WTC11 (cell line): ENCODE measurements around the gene ANKZF1. TPM values are rescaled to one million over a fixed set of nuclear protein-coding genes. Genes with fewer than 3 reads are reported as not detected.

ENCODE experiments used
- ATAC-seq: fragments of 200-7000 bp; cut with Tn5 transposase; 2 replicates; pipeline ENCODE4 v1.10.0; 2021; ENCODE audit warnings: mild to moderate bottlenecking, moderate library complexity
- CTCF ChIA-PET: fragments of 300-600 bp; sonication (Branson Sonifier 250); formaldehyde crosslinking; loops from one replicate; lab custom pipeline; 2021; ENCODE audit warnings: antibody characterized with exemption; lab: Charles Lee
- POLR2A ChIA-PET: fragments of 350-600 bp; sonication (Branson Sonifier 250); formaldehyde crosslinking; loops from one replicate; lab custom pipeline; 2021; ENCODE audit warnings: antibody characterized with exemption; lab: Charles Lee
- DNase-seq: peaks from one replicate; pipeline ENCODE4 v3.0.0; 2021; ENCODE audit warnings: low spot score
- H3K27ac Mint-ChIP-seq: 2 replicates; pipeline ENCODE4 v1.8.0; 2021; ENCODE audit warnings: mixed read lengths
- H3K27me3 Mint-ChIP-seq: 2 replicates; pipeline ENCODE4 v1.8.0; 2021; ENCODE audit warnings: low read depth, mild to moderate bottlenecking, moderate library complexity, mixed read lengths
- H3K36me3 Mint-ChIP-seq: 2 replicates; pipeline ENCODE4 v1.8.0; 2021; ENCODE audit warnings: mixed read lengths
- H3K4me1 Mint-ChIP-seq: 2 replicates; pipeline ENCODE4 v1.8.0; 2022; ENCODE audit warnings: mixed read lengths
- H3K4me3 Mint-ChIP-seq: 2 replicates; pipeline ENCODE4 v1.8.0; 2021; ENCODE audit warnings: mild to moderate bottlenecking, moderate library complexity, mixed read lengths
- H3K9me3 Mint-ChIP-seq: 2 replicates; pipeline ENCODE4 v1.8.0; 2021; ENCODE audit warnings: mixed read lengths
- ATF1 ChIP-seq: sonication (generic); formaldehyde crosslinking; IDR thresholded peaks from 2 replicates; pipeline ENCODE4 v1.8.1; 2023; ENCODE audit warnings: mild to moderate bottlenecking, moderate library complexity, missing genetic modification reagents
- FOXK1 ChIP-seq: sonication (generic); formaldehyde crosslinking; IDR thresholded peaks from 2 replicates; pipeline ENCODE4 v1.8.0; 2022; ENCODE audit warnings: mild to moderate bottlenecking, moderate library complexity, missing genetic modification reagents
- GABPB1 ChIP-seq: sonication (generic); formaldehyde crosslinking; IDR thresholded peaks from 2 replicates; pipeline ENCODE4 v1.8.1; 2023; ENCODE audit warnings: mild to moderate bottlenecking, missing genetic modification reagents
- IRF2 ChIP-seq: sonication (generic); formaldehyde crosslinking; IDR thresholded peaks from 2 replicates; pipeline ENCODE4 v1.8.0; 2022; ENCODE audit warnings: low read depth, missing genetic modification reagents, borderline replicate concordance
- RELA ChIP-seq: sonication (generic); formaldehyde crosslinking; IDR thresholded peaks from 2 replicates; pipeline ENCODE4 v1.8.1; 2022; ENCODE audit warnings: missing genetic modification reagents, mild to moderate bottlenecking, borderline replicate concordance
- SP1 ChIP-seq: sonication (generic); formaldehyde crosslinking; conservative IDR thresholded peaks from 2 replicates; pipeline ENCODE4 v1.8.1; 2022; ENCODE audit warnings: missing genetic modification reagents
- TCF7 ChIP-seq: sonication (generic); formaldehyde crosslinking; IDR thresholded peaks from 2 replicates; pipeline ENCODE4 v1.8.0; 2022; ENCODE audit warnings: mild to moderate bottlenecking, low read depth, missing genetic modification reagents, moderate library complexity
- TEAD1 ChIP-seq: sonication (generic); formaldehyde crosslinking; IDR thresholded peaks from 2 replicates; pipeline ENCODE4 v1.8.0; 2022; ENCODE audit warnings: mild to moderate bottlenecking, missing genetic modification reagents
- TEAD4 ChIP-seq: sonication (generic); formaldehyde crosslinking; IDR thresholded peaks from 2 replicates; pipeline ENCODE4 v1.8.0; 2022; ENCODE audit warnings: mild to moderate bottlenecking, missing genetic modification reagents
- ZBTB21 ChIP-seq: sonication (generic); formaldehyde crosslinking; IDR thresholded peaks from 2 replicates; pipeline ENCODE4 v1.8.1; 2023; ENCODE audit warnings: mild to moderate bottlenecking, missing genetic modification reagents, borderline replicate concordance
- ZNF232 ChIP-seq: sonication (generic); formaldehyde crosslinking; IDR thresholded peaks from 2 replicates; pipeline ENCODE4 v1.8.0; 2022; ENCODE audit warnings: mild to moderate bottlenecking, missing genetic modification reagents
- ZNF263 ChIP-seq: sonication (generic); formaldehyde crosslinking; IDR thresholded peaks from 2 replicates; pipeline ENCODE4 v1.8.1; 2022; ENCODE audit warnings: low read depth, mild to moderate bottlenecking, moderate library complexity, missing genetic modification reagents
- total RNA-seq: library from RNA; stranded (reverse); gene quantifications from 3 replicates; pipeline ENCODE4 v1.2.3, GENCODE V29; 2021
- TF ChIP-seq, protein P1 (sequence below): sonication (generic); formaldehyde crosslinking; conservative IDR thresholded peaks from 2 replicates; pipeline ENCODE4 v1.8.1; 2022; ENCODE audit warnings: mild to moderate bottlenecking, missing genetic modification reagents
- TF ChIP-seq, protein P2 (sequence below): fragments of 200-600 bp; IDR thresholded peaks from 2 replicates; pipeline ENCODE4 v1.8.0; 2022; ENCODE audit warnings: antibody characterized with exemption
- TF ChIP-seq, protein P3 (sequence below): sonication (generic); formaldehyde crosslinking; IDR thresholded peaks from 2 replicates; pipeline ENCODE4 v1.8.0; 2022; ENCODE audit warnings: mild to moderate bottlenecking, missing genetic modification reagents
- TF ChIP-seq, protein P4 (sequence below): sonication (generic); formaldehyde crosslinking; IDR thresholded peaks from 2 replicates; pipeline ENCODE4 v1.8.1; 2022; ENCODE audit warnings: mild to moderate bottlenecking, missing genetic modification reagents, moderate library complexity, borderline replicate concordance
- TF ChIP-seq, protein P5 (sequence below): sonication (generic); formaldehyde crosslinking; IDR thresholded peaks from 2 replicates; pipeline ENCODE4 v1.8.1; 2023; ENCODE audit warnings: mild to moderate bottlenecking, missing genetic modification reagents, borderline replicate concordance
- TF ChIP-seq, protein P6 (sequence below): sonication (generic); formaldehyde crosslinking; IDR thresholded peaks from 2 replicates; pipeline ENCODE4 v1.8.0; 2023; ENCODE audit warnings: missing genetic modification reagents
- TF ChIP-seq, protein P7 (sequence below): sonication (generic); formaldehyde crosslinking; IDR thresholded peaks from 2 replicates; pipeline ENCODE4 v1.8.1; 2023; ENCODE audit warnings: mild to moderate bottlenecking, missing genetic modification reagents, moderate library complexity
- TF ChIP-seq, protein P8 (sequence below): sonication (generic); formaldehyde crosslinking; IDR thresholded peaks from 2 replicates; pipeline ENCODE4 v1.8.1; 2022; ENCODE audit warnings: mild to moderate bottlenecking, moderate library complexity, missing genetic modification reagents
- TF ChIP-seq, protein P9 (sequence below): sonication (generic); formaldehyde crosslinking; IDR thresholded peaks from 2 replicates; pipeline ENCODE4 v1.8.1; 2022; ENCODE audit warnings: low read depth, mild to moderate bottlenecking, moderate library complexity, missing genetic modification reagents, borderline replicate concordance
- TF ChIP-seq, protein P10 (sequence below): sonication (generic); formaldehyde crosslinking; IDR thresholded peaks from 2 replicates; pipeline ENCODE4 v1.8.0; 2022; ENCODE audit warnings: mild to moderate bottlenecking, missing genetic modification reagents

ANKZF1 gene
- total RNA-seq, 1 experiment from 2014 or later: 70.4 TPM

DNA sequence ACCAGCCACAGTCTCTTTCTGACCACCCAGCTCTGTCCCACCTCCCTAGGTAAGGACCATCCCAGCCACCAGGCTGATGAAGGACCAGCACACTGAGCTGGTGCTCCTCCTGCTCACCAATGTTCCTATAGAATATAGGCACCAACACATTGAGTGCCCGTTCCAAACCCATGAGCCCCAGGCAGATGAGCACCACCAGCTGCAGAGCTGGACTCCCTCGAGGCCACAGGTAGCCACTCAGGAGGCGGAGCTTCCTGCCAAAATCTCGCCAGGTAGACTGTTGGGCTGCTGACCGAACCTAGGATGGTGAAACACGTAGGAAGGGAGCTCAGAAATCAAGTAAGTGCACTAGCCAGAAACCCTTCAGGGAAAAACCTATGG, 13.1 kb upstream of the ANKZF1 start (continued):
- TF ChIP-seq TCF7 (CRISPR knock-in tag): no peak
- TF ChIP-seq, protein P1, sequence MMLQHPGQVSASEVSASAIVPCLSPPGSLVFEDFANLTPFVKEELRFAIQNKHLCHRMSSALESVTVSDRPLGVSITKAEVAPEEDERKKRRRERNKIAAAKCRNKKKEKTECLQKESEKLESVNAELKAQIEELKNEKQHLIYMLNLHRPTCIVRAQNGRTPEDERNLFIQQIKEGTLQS: no peak

DNA sequence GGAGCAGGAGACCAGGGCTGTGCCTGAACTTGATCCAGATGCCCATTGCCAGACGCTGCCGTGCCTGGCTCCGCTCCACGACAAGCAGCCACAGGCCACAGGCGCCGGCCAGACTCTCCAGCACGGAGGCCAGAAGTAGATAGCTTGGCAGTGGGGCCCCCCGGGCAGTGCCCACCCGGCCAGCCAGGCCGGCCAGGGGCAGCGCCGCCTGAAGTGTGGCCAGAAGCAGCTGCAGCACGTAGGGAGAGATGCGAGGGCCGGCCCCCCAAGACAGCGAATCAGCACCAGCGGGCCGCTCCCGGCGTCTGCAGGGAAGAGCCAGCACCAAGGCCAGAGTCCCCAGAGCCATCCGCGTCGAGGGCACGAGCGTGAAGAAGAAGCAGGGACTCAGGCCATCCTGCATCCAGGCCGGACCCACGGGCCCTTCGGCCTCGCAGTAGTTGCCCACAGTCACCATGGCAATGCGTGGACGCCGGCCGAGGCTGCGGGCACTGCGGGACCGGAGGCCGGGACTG, 11.3 kb upstream of the ANKZF1 start:
- H3K36me3 Mint-ChIP-seq: peaks cover 36% of the 10 kb centered on the region
- no peaks in the 10 kb centered on the region for H3K9me3 Mint-ChIP-seq
- H3K27ac Mint-ChIP-seq: peak overlapping the region; percentile 70
- peaks cover 25% of the 10 kb centered on the region for H3K4me1 Mint-ChIP-seq
- no peaks in the 10 kb centered on the region for H3K27me3 Mint-ChIP-seq
- ATAC-seq (peak; percentile 71), DNase-seq (peak; percentile 74)
- CTCF ChIA-PET: interaction anchor here (0.7 to 2.8 kb wide), 12 partner anchors 11 to 309 kb away, joined by 3 to 24 read pairs (median 4); partner anchors contain the start of genes ANKZF1, ATG9A, DNPEP and TUBA4B
- POLR2A ChIA-PET: interaction anchor here (0.6 to 3.0 kb wide), 10 partner anchors 12 to 169 kb away, joined by 3 to 21 read pairs (median 8); partner anchors contain the start of genes ANKZF1, ATG9A, DNAJB2 and DNPEP
- peak overlapping the region; percentile 85 for H3K4me3 Mint-ChIP-seq
- TF ChIP-seq, protein P2, sequence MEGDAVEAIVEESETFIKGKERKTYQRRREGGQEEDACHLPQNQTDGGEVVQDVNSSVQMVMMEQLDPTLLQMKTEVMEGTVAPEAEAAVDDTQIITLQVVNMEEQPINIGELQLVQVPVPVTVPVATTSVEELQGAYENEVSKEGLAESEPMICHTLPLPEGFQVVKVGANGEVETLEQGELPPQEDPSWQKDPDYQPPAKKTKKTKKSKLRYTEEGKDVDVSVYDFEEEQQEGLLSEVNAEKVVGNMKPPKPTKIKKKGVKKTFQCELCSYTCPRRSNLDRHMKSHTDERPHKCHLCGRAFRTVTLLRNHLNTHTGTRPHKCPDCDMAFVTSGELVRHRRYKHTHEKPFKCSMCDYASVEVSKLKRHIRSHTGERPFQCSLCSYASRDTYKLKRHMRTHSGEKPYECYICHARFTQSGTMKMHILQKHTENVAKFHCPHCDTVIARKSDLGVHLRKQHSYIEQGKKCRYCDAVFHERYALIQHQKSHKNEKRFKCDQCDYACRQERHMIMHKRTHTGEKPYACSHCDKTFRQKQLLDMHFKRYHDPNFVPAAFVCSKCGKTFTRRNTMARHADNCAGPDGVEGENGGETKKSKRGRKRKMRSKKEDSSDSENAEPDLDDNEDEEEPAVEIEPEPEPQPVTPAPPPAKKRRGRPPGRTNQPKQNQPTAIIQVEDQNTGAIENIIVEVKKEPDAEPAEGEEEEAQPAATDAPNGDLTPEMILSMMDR: no peak
- TF ChIP-seq, protein P3, sequence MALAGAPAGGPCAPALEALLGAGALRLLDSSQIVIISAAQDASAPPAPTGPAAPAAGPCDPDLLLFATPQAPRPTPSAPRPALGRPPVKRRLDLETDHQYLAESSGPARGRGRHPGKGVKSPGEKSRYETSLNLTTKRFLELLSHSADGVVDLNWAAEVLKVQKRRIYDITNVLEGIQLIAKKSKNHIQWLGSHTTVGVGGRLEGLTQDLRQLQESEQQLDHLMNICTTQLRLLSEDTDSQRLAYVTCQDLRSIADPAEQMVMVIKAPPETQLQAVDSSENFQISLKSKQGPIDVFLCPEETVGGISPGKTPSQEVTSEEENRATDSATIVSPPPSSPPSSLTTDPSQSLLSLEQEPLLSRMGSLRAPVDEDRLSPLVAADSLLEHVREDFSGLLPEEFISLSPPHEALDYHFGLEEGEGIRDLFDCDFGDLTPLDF (CRISPR knock-in tag): no peak
- TF ChIP-seq, protein P4, sequence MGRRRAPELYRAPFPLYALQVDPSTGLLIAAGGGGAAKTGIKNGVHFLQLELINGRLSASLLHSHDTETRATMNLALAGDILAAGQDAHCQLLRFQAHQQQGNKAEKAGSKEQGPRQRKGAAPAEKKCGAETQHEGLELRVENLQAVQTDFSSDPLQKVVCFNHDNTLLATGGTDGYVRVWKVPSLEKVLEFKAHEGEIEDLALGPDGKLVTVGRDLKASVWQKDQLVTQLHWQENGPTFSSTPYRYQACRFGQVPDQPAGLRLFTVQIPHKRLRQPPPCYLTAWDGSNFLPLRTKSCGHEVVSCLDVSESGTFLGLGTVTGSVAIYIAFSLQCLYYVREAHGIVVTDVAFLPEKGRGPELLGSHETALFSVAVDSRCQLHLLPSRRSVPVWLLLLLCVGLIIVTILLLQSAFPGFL: no peak
- TF ChIP-seq, protein P5, sequence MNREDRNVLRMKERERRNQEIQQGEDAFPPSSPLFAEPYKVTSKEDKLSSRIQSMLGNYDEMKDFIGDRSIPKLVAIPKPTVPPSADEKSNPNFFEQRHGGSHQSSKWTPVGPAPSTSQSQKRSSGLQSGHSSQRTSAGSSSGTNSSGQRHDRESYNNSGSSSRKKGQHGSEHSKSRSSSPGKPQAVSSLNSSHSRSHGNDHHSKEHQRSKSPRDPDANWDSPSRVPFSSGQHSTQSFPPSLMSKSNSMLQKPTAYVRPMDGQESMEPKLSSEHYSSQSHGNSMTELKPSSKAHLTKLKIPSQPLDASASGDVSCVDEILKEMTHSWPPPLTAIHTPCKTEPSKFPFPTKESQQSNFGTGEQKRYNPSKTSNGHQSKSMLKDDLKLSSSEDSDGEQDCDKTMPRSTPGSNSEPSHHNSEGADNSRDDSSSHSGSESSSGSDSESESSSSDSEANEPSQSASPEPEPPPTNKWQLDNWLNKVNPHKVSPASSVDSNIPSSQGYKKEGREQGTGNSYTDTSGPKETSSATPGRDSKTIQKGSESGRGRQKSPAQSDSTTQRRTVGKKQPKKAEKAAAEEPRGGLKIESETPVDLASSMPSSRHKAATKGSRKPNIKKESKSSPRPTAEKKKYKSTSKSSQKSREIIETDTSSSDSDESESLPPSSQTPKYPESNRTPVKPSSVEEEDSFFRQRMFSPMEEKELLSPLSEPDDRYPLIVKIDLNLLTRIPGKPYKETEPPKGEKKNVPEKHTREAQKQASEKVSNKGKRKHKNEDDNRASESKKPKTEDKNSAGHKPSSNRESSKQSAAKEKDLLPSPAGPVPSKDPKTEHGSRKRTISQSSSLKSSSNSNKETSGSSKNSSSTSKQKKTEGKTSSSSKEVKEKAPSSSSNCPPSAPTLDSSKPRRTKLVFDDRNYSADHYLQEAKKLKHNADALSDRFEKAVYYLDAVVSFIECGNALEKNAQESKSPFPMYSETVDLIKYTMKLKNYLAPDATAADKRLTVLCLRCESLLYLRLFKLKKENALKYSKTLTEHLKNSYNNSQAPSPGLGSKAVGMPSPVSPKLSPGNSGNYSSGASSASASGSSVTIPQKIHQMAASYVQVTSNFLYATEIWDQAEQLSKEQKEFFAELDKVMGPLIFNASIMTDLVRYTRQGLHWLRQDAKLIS (CRISPR knock-in tag): no peak
- TF ChIP-seq, protein P6, sequence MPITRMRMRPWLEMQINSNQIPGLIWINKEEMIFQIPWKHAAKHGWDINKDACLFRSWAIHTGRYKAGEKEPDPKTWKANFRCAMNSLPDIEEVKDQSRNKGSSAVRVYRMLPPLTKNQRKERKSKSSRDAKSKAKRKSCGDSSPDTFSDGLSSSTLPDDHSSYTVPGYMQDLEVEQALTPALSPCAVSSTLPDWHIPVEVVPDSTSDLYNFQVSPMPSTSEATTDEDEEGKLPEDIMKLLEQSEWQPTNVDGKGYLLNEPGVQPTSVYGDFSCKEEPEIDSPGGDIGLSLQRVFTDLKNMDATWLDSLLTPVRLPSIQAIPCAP (CRISPR knock-in tag): 0 out of 2 replicates have a peak, but pooled peaks have one; percentile 11
- no peak for TF ChIP-seq ZNF263 (CRISPR knock-in tag)
- TF ChIP-seq ZNF232 (CRISPR knock-in tag): 0 out of 2 replicates have a peak, but pooled peaks have one; percentile 10
- TF ChIP-seq ATF1 (CRISPR knock-in tag): 0 out of 2 replicates have a peak, but pooled peaks have one; percentile 17
- TF ChIP-seq RELA (CRISPR knock-in tag): peak; percentile 13; the same call in 1 of the 2 replicates
- TF ChIP-seq GABPB1 (CRISPR knock-in tag): no peak
- TF ChIP-seq, protein P7, sequence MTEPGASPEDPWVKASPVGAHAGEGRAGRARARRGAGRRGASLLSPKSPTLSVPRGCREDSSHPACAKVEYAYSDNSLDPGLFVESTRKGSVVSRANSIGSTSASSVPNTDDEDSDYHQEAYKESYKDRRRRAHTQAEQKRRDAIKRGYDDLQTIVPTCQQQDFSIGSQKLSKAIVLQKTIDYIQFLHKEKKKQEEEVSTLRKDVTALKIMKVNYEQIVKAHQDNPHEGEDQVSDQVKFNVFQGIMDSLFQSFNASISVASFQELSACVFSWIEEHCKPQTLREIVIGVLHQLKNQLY (CRISPR knock-in tag): no peak
- no peak for TF ChIP-seq TEAD1 (CRISPR knock-in tag)
- TF ChIP-seq, protein P8, sequence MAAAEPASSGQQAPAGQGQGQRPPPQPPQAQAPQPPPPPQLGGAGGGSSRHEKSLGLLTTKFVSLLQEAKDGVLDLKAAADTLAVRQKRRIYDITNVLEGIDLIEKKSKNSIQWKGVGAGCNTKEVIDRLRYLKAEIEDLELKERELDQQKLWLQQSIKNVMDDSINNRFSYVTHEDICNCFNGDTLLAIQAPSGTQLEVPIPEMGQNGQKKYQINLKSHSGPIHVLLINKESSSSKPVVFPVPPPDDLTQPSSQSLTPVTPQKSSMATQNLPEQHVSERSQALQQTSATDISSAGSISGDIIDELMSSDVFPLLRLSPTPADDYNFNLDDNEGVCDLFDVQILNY (CRISPR knock-in tag): no peak
- TF ChIP-seq TEAD4 (CRISPR knock-in tag): peak; percentile 7; the same call in 1 of the 2 replicates
- TF ChIP-seq, protein P9, sequence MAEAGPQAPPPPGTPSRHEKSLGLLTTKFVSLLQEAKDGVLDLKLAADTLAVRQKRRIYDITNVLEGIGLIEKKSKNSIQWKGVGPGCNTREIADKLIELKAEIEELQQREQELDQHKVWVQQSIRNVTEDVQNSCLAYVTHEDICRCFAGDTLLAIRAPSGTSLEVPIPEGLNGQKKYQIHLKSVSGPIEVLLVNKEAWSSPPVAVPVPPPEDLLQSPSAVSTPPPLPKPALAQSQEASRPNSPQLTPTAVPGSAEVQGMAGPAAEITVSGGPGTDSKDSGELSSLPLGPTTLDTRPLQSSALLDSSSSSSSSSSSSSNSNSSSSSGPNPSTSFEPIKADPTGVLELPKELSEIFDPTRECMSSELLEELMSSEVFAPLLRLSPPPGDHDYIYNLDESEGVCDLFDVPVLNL (CRISPR knock-in tag): no peak
- TF ChIP-seq ZBTB21 (CRISPR knock-in tag): no peak
- TF ChIP-seq, protein P10, sequence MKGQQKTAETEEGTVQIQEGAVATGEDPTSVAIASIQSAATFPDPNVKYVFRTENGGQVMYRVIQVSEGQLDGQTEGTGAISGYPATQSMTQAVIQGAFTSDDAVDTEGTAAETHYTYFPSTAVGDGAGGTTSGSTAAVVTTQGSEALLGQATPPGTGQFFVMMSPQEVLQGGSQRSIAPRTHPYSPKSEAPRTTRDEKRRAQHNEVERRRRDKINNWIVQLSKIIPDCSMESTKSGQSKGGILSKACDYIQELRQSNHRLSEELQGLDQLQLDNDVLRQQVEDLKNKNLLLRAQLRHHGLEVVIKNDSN (CRISPR knock-in tag): no peak
- no peak for TF ChIP-seq SP1 (CRISPR knock-in tag)
- TF ChIP-seq IRF2 (CRISPR knock-in tag): no peak
- TF ChIP-seq FOXK1 (CRISPR knock-in tag): no peak; the same call in 1 of the 2 replicates
